Heart left ventricle (tissue), 16 donors: ENCODE results near the gene LRMDA. TPM values are rescaled to one million over a fixed set of nuclear protein-coding genes. Genes with fewer than 3 reads are reported as not detected.

Experiments
- ATAC-seq, 4 donors: fragments of 200-7000 bp; cut with Tn5 transposase; one replicate each; pipeline ENCODE4 v1.9.1; 2020 to 2022; ENCODE audit warnings: moderate library complexity in 4 of 4, mild to moderate bottlenecking in 3 of 4, moderate number of reproducible peaks in 1 of 4
- DNase-seq, 5 donors: peaks; one replicate each; pipeline ENCODE4 v3.0.0-alpha.2; 2020
- H3K27ac ChIP-seq, 12 donors: fragments of 200-600 bp; sonication (generic) in 4 of 12; one replicate each; pipeline versions ENCODE4 v1.5.0 to v1.8.0; 2016 to 2022; ENCODE audit warnings: mild to moderate bottlenecking in 2 of 12
- H3K27me3 ChIP-seq, 9 donors: fragments of 200-600 bp; sonication (generic) in 2 of 9; one replicate each; pipeline versions ENCODE4 v1.5.1 to v1.8.0; 2016 to 2022; ENCODE audit warnings: mild to moderate bottlenecking in 3 of 9
- H3K36me3 ChIP-seq, 9 donors: fragments of 200-600 bp; sonication (generic) in 2 of 9; one replicate each; pipeline versions ENCODE4 v1.5.0 to v1.8.0; 2018 to 2022; ENCODE audit warnings: mild to moderate bottlenecking in 2 of 9
- H3K4me1 ChIP-seq, 12 donors: fragments of 200-600 bp; sonication (generic) in 4 of 12; one replicate each; pipeline versions ENCODE4 v1.5.0 to v1.8.0; 2016 to 2022; ENCODE audit warnings: mild to moderate bottlenecking in 3 of 12
- H3K4me3 ChIP-seq, 12 donors: fragments of 200-600 bp; sonication (generic) in 4 of 12; one replicate each; pipeline versions ENCODE4 v1.5.0 to v1.8.0; 2017 to 2022; ENCODE audit warnings: mild to moderate bottlenecking in 9 of 12, moderate library complexity in 4 of 12
- H3K9me3 ChIP-seq, 12 donors: fragments of 200-600 bp; sonication (generic) in 4 of 12; one replicate each; pipeline versions ENCODE4 v1.5.0 to v1.8.0; 2016 to 2022; ENCODE audit warnings: mild to moderate bottlenecking in 1 of 12
- CTCF ChIP-seq, 12 donors: fragments of 200-600 bp; sonication (generic) in 4 of 12; IDR thresholded peaks; one replicate each; pipeline versions ENCODE4 v1.5.0 to v1.8.0; 2018 to 2022; ENCODE audit warnings: antibody characterized with exemption in 12 of 12, mild to moderate bottlenecking in 5 of 12
- POLR2A ChIP-seq, 2 donors: fragments of 450-650 bp; IDR thresholded peaks; one replicate each; pipeline ENCODE4 v1.6.1; 2017; ENCODE audit warnings: antibody characterized with exemption in 2 of 2, mild to moderate bottlenecking in 2 of 2, moderate library complexity in 2 of 2
- WGBS, 4 donors: extraction: QIAGEN DNeasy Blood & Tissue Kit in 2 of 4; methylation state at CpG; one replicate each; pipeline versions ENCODE4 v1.1.5 to v1.1.7; 2013 to 2018; 5-methylcytosine and 5-hydroxymethylcytosine counted together
- intact Hi-C, 10 donors: fragments of 100-400 bp; cut with DNase I; formaldehyde crosslinking; loops; one replicate each; pipeline versions ENCODE4 v1.11.1 to v1.14.2; 2022
- polyA plus RNA-seq, 2 donors: library from polyadenylated mRNA; stranded (reverse); fragments of 200-250 nt; gene quantifications; one replicate each; pipeline ENCODE4 v1.2.3, GENCODE V29; 2013
- total RNA-seq, 9 donors: library from RNA; depleted of rRNA in 2 of 9; stranded (reverse); fragments of >200 nt in 2 of 9; fragmentation: NEBNext Ultra II Directional in 3 of 9; extraction: Animal tissue kit (Norgen Biotek cat#: 25700) in 3 of 9; gene quantifications; one replicate each; pipeline versions ENCODE4 v1.1.0 to v1.2.4, GENCODE V29; 2016 to 2023
- donor health status: ischemic (EF 13 %, LVEDD 7.1; RV severe dilation, severe dysfunction).
- donor health status: healthy with polysubstance abuse.
- donor health status: DM: no; HTN: yes; CAD: no.
- donor health status: DM: no; HTN: no; CAD: no.
- donor health status: ischemic (EF 25% LVEDD 6.9; RV normal size, moderate dysfunction).
- donor health status: ischemic (EF 25% LVEDD 5.7; RV mildly dilated, moderate dysfunction).
- donor health status: healthy.
- donor health status: DM: yes; HTN: yes; CAD: no.
- donor health status: ischemic (EF 35%, LVEDD 5.7; RV mildly dilated, moderate dysfunction).
- donor health status: nonischemic (EF 11% LVEDD 7.7; RV severe dilation, severe dysfunction).
- donor health status: DM: yes; HTN: yes; CAD: no.
- donor health status: PGD.
- donor health status: ischemic (EF 29% LVEDD 5.4; RV normal size, mild dysfunction).
- donor health status: nonischemic (EF 23%, LVEDD 6.1; RV moderate dilation, normal function).

LRMDA gene
- total and polyA plus RNA-seq, 11 donors: 2.4 to 34.4 (median 14.9) TPM

DNA sequence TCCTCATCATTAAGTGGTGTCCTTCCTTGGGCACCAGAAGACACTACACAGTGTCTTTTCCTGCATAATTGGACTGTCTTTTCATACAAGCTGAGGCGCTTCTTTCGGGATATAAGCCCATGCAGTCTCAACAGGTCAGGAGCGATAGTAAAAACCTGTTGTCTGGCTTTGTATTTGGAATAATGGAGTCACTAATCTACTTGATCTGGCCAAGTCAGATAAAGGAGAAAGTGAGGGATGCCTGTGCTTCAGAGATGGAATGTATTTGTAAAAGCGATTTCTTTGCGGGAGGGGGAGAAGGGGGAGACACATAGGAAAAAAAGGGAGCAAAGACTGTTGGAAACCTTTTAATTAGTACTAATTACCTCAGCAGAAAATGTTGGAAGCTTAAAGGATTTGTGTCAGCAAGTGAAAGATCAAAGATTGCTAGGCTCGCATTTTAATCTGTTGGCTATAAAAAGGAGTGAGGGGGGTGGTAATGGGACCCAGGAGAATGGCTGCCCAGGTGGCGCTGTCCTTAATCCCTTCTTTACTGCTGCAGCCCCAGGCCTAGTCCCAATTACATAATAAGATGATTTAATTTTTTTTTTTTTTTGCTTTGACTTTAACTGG lies 581.4 kb downstream of the LRMDA start:
- Histone ChIP-seq H3K27me3 (no peaks in the 10 kb centered on the region), H3K4me3 (no peak overlapping the region), H3K36me3 (no peaks in the 10 kb centered on the region), H3K9me3 (no peaks in the 10 kb centered on the region), H3K27ac (no peak overlapping the region), H3K4me1 (no peaks in the 10 kb centered on the region)
- TF ChIP-seq CTCF (IDR thresholded peaks at IDR 0.05): no peak
- TF ChIP-seq POLR2A (IDR thresholded peaks at IDR 0.05): no peak
- WGBS, 4 donors: 91 to 95% (median 93%) methylated on average over 7 of the region's 7 CpGs
- intact Hi-C loops: no loop called here
- ATAC-seq (no peak), DNase-seq (no peak)

GRCh38 chr10:76015245-76015644 lies 583.8 kb downstream of the LRMDA start:
- Histone ChIP-seq H3K9me3 (no peaks in the 10 kb centered on the region), H3K4me3 (no peak overlapping the region), H3K27ac (no peak overlapping the region), H3K4me1 (no peaks in the 10 kb centered on the region), H3K36me3 (no peaks in the 10 kb centered on the region), H3K27me3 (no peaks in the 10 kb centered on the region)
- ATAC-seq (no peak), DNase-seq (no peak)
- 57 to 69% (median 64%) methylated on average over 5 of the region's 5 CpGs for WGBS, 4 donors
- intact Hi-C loops: no loop called here
- no peak for TF ChIP-seq CTCF (IDR thresholded peaks at IDR 0.05)
- TF ChIP-seq POLR2A (IDR thresholded peaks at IDR 0.05): no peak

GRCh38 chr10:76017026-76017732 lies 585.8 kb downstream of the LRMDA start:
- Histone ChIP-seq H3K27me3 (no peaks in the 10 kb centered on the region), H3K27ac (no peak overlapping the region), H3K4me1 (no peaks in the 10 kb centered on the region), H3K4me3 (no peak overlapping the region), H3K36me3 (no peaks in the 10 kb centered on the region), H3K9me3 (no peaks in the 10 kb centered on the region)
- DNase-seq (no peak), ATAC-seq (no peak)
- WGBS, 4 donors: 88 to 92% (median 91%) methylated on average over 14 of the region's 14 CpGs
- intact Hi-C loops: no loop called here
- no peak for TF ChIP-seq POLR2A (IDR thresholded peaks at IDR 0.05)
- no peak for TF ChIP-seq CTCF (IDR thresholded peaks at IDR 0.05)

- Histone ChIP-seq H3K9me3 (no peaks in the 10 kb centered on the region), H3K4me1 (no peaks in the 10 kb centered on the region), H3K27ac (no peak overlapping the region), H3K36me3 (no peaks in the 10 kb centered on the region), H3K4me3 (no peak overlapping the region), H3K27me3 (no peaks in the 10 kb centered on the region)
- intact Hi-C loops: no loop called here
- whole genome bisulfite sequencing, 4 donors: 64 to 74% (median 68%) methylated on average over 6 of the region's 6 CpGs
- TF ChIP-seq POLR2A (IDR thresholded peaks at IDR 0.05): no peak
- no peak for ATAC-seq
- DNase-seq: no peak
Measured at GRCh38 chr10:76017733-76018433, 586.5 kb downstream of the LRMDA start.
